Fibroblast of skin of right quadriceps (primary cell): Measurements from ENCODE around the gene SCAMP5.

ENCODE experiments used
- DNase-seq: peaks from one replicate; pipeline ENCODE4 v3.0.0-alpha.2; 2013

Gene SCAMP5

GRCh38 chr15:75023872-75024636, 28.7 kb downstream of the SCAMP5 start:
- DNase-seq = peak; percentile 14

DNA sequence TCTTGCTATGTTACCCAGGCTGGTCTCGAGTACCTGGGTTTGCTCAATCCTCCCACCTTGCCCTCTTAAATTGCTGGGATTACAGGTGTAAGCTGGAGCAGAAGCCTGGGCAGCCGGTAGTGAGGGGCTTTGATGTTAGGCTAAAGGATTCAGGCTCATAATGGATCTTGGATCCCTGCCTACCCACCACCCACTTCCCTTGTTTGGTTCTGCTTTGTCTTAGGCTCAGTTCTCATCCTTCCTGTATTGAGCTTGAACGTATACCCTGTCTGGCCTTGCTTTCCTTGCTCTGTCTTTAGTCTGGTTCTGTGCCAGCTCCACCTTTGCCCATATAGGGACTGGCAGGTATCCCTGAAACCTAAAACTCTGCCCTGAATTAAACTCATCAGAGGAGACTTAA, 29.7 kb downstream of the SCAMP5 start:
- DNase-seq = no peak

DNA sequence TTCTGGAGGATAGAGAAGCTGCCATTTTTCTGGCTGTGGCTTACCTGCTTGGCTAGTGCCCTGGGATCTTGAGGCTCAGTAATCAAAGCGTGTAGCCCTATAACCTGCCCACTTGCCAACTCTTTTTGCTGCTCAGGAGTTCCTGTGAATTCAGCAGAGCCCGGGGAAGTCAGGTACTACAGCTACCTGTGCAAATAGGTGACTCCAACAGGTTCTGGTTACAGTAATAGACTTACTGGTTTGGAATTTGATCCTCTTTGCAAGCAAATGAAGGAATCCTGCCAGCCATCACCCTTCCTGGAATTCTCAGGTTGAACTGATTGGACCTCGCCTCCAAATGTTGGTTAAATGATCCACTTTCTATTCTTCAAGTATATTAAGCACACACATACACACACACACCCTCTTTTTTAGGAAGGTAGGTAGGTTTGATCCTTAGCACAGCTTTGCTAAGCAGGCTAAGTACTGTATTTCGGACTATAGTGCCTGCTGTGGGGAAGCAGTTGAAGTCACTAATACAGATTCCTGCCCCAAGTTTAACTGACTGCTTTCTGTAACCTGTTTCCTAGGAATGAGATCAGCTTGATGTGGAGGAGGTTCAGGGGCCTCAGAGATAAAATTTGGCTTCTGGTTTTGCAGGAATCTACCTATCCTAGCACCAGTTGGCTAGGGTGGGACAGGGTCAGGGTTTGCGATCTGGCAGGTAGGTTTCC, 30.3 kb downstream of the SCAMP5 start:
- DNase-seq = no peak

DNA sequence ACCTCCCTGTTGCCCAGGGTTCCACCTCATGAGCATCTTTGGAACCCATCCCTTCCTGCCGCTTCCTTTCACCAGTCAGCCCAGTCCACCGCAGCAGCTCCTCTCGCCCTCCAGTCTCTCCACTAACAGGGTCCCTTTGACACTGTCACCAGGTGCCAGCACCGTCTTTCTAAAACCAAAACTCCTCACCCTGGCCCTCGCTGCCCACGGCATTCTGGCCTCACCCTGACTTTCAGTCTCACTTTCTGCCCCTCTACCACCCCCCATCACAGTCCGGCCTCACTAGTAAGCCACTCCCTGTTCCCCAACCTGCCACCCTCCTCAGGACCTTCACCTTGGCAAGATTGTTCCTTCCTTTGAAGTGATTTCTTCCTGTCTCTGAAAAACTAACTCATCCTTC, 32.2 kb downstream of the SCAMP5 start:
- DNase-seq = no peak

GRCh38 chr15:75028991-75029377, 33.6 kb downstream of the SCAMP5 start:
- no peak for DNase-seq

- DNase-seq = peak; percentile 86
Observed at GRCh38 chr15:75029378-75030022, 34.1 kb downstream of the SCAMP5 start.

DNA sequence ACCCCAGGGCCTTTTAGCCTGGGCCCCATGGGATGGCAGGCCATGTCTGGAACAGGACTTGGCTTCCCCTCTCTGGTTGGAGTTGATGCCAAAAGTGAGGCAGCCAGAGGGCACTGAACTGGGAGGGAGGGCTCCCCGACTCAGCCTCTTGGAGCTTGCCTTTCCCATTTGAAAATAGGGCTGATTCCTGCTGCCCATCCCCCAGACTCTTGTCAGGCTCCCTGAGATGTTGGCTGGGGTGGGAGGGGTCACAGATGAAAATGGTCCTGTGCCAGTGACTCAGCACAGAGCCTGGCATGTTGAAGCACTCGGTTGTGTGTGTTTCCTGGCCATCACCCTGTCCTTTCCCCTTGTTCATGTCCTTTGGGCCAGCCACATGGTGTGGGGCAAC, 34.7 kb downstream of the SCAMP5 start:
- DNase-seq = peak; percentile 19

GRCh38 chr15:75030424-75030823, 35.1 kb downstream of the SCAMP5 start:
- no peak for DNase-seq

DNA sequence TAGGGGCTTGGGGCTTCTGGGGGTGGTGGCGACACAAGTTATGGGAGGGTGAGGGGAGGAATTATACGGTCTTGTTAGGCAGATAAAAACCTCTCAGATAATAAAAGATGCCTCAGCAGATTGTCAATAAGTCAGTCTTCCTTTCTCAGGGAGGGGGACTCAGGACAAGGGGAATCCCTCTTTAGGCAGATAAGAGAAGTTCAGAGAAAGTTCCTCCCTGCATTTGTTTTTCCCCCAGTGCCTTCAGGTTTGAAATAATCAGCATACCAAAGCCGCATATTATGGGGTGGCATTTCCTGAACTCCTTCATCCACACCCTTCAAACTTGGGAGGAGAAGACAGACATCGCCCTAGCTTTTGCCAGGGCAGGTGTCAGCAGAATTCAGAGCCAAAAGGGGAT, 36.5 kb downstream of the SCAMP5 start:
- no peak for DNase-seq

DNA sequence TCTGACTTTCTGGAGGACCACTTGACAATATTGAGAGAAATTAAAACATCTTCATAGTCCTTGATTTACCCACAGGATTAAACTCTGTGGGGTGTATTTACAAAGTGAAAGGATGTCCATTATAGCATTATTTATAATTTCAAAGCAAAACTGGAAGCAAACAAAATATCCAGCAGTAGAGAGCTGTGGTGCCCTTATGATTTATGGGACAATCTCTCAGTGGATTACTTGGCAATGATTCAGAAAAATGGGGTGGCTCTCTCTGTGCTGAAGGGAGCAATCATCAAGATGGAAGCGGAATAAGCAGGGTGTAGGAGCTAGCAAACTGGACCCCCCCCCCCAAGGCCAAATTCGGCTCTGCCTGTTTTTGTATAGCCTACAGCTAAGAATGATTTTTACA, 37.0 kb downstream of the SCAMP5 start:
- DNase-seq = no peak

DNA sequence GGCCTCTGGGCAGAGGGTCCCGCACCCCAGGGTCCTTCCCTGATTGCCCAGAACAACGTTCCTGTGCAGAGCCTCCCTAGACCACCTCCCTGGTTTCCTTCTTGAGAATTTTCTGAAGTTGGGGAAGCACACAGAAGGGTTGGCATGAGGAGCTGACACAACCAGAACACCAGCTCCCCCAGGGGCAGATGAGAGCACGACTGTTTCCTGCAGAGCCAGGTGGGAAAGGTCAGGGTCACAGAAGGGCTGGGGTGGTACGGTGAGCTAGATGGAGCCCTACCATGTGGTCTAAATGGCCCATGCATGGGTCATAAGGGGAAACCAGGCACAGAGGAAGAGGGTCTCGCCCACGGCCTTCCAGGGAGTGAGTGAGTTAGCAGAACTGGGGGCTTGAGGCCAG, 38.4 kb downstream of the SCAMP5 start:
- DNase-seq = no peak

DNA sequence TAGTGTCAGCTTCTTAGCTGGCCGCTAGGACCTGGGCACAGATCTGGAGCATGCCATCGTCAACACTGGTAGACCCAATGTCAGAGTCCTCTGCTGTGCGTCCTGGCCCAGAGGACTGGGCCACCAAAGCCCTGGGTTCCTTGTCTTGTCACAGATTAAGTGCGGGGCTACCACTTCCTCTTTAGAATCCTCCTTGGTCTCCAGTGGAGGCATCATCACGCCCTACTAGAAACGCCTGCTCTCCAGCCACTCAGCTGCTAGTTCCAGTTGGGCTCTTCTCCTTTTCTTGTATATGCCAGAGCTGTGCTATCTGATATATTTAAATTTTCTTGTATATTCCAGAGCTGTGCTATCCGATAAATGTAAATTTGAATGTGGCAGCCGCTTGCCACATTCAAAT, 39.3 kb downstream of the SCAMP5 start:
- DNase-seq = no peak

DNA sequence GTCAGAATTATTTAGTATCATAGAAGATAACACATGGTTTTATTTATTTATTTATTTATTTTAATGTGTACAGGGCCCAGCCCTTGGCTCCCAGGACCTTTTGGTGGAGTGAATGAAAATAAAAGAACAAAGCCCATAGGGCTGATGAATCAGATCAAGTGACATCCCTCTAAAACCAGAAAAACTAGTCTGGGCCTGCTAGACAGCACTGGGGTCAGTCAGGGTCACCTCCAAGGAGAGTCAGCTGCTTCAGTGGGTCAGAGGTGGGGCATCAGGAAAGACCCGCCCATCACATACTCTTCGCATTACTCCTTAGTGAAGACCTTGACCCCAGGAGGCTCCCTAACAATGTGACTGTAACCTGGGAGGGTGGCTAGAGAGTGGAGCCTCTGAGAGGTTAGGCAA, 40.9 kb downstream of the SCAMP5 start:
- no peak for DNase-seq

- DNase-seq = no peak
Observed at GRCh38 chr15:75037685-75038084, 42.3 kb downstream of the SCAMP5 start.

GRCh38 chr15:75038231-75038630, 42.9 kb downstream of the SCAMP5 start:
- DNase-seq = no peak

DNA sequence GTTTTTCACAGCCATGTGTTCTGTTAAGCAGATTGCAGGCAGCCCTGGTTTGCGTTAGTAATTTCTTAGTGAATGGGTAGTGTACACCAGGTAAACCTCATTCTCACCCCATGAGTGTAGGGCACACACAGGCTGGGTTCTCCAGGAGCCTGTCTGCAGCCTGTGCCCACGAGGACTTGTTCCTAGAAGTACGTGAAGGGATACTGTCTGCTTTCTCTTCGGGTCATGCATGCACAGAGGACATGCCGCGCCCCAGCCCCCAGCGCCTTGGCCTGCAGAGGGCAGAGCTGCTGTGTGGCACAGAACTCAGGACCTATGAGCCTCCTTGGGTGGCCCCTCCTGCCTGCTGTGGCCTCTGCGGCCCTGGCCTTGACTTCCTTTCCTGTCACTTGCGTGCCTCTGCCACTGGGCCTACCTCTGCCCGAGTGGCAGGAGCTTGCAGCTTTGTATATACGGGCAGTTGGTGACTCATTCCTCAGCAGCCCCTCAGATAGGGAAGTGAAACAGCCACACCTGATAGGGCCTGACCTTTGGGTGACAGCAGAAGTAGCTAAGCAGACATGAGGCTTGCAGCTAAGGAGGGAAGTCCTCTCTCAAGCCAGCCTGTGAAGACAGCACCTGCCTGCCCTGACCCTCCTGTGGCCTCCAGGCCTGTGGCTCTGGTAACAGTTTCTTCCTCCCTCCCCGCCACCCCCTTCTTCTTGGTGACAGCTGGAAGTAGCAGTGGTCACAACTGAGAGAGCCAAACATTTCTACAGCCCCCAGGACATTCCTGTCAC, 47.6 kb downstream of the SCAMP5 start:
- DNase-seq = no peak

DNA sequence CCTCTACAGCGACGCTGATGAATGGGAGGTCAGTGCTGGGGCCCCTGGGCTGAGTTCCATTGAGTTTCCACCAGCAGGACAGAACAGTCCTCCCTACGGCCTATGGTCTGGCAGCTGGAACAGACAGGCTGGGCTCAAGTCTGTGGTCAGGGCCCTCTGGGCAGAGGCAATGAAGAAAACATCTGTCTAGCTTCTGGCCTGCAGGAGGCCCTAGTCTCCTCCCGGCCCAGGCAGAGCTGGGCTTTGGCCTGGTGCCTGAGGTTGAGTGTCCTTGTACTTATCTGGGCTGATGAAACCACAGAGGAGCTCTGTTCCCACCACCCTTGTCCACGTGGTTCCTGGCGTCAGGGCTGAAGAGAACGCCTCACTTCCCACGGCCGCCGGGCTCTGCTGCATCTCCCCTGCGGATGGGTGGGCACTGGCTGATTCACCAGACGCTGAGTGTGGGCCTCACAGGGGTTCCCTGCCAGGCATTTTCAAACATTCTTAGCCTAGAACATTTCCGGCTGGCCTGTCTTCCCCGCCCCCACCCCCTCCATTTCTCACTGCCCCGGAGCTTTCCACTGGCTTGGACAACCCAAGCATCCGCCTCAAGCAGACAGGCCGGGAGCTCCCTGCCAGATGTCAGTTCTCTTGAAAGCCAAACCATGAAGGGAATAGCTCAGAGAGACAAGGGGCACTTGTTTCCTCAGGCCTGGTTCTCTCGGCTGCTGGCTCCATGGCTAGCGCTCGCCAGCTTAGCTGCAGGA, 48.3 kb downstream of the SCAMP5 start:
- DNase-seq = peak; percentile 93

DNA sequence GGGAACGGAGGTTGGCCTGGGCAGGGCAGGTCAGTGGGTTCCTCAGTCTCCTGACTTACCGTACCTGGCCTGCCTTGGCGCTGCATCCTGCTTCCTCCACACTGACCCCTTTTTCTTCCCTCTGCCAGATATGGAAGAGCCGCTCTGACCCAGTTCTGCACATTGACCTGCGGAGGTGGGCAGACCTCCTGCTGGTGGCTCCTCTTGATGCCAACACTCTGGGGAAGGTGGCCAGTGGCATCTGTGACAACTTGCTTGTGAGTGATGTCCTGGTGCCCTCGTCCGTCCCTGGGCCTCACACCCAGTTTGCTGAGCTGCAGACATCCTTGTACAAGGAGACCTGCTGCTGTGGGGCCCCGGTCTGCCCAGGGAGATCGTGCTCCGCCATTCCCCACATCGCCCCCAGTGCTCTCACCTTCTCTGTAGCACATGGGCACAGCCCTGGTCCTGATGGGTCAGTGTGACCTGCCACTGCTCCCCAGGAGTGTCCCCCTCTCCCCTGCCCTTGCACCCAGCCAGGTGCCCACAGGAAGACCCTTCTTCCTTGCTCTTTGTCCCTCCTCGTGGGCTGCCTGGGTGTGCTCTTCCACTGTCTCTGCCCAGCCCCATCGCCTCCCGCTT, 49.0 kb downstream of the SCAMP5 start:
- DNase-seq = no peak

DNA sequence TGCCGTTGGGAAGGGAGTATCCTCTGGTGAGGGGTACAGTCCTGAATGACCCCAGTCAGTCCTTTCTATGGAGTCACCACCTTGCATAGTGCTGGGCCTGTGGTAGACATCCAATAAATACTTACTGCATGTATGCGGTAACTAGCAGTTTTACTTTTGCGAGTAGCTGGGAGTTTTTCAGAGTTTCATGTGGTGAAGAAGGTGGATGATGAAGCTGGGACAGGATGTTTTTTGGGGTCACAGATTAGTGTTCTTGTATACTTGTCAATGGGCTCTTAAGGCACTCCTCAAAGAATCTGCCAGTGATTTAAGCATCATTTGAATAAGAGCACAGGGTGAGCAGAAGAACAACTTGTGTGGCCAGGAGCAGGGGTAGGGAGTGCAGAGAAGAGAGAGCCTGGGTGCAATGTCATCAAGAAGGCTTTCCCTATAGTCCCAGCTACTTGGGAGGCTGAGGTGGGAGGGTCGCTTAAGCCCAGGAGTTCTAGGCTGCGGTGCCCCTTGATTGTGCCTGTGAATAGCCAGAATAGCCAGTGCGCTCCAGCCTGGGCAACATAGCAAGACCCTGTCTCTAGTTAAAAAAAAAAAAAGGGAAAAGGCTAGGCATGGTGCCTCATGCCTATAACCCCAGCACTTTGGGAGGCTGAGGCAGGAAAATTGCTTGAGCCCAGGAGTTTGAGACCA, 50.1 kb downstream of the SCAMP5 start:
- DNase-seq = no peak

- no peak for DNase-seq
Observed at GRCh38 chr15:75048394-75048793, 53.0 kb downstream of the SCAMP5 start.

GRCh38 chr15:75049392-75049791, 54.0 kb downstream of the SCAMP5 start:
- DNase-seq = no peak

- DNase-seq = no peak
Observed at GRCh38 chr15:75050283-75050682, 54.9 kb downstream of the SCAMP5 start.
